Heart right ventricle (tissue), 16 donors: ENCODE results near the gene CFAP73. TPM values are rescaled to one million over a fixed set of nuclear protein-coding genes. Genes with fewer than 3 reads are reported as not detected.

Experiments used
- ATAC-seq, 8 donors: fragments of 200-7000 bp; cut with Tn5 transposase; one replicate each; pipeline ENCODE4 v1.9.1; 2020; ENCODE audit warnings: mild to moderate bottlenecking in 8 of 8, moderate library complexity in 8 of 8, moderate number of reproducible peaks in 1 of 8
- DNase-seq, 2 donors: peaks; one replicate each; pipeline ENCODE4 v3.0.0-alpha.2; 2020
- H3K27ac ChIP-seq, 10 donors: fragments of 200-600 bp; sonication (generic) in 2 of 10; one replicate each; pipeline versions ENCODE4 v1.5.0 to v1.8.0; 2020 to 2022; ENCODE audit warnings: mild to moderate bottlenecking in 3 of 10
- H3K27me3 ChIP-seq, 7 donors: fragments of 200-600 bp; one replicate each; pipeline ENCODE4 v1.8.0; 2021 to 2022; ENCODE audit warnings: mild to moderate bottlenecking in 2 of 7
- H3K36me3 ChIP-seq, 9 donors: fragments of 200-600 bp; sonication (generic) in 1 of 9; one replicate each; pipeline versions ENCODE4 v1.5.0 to v1.8.0; 2020 to 2022; ENCODE audit warnings: mild to moderate bottlenecking in 2 of 9
- H3K4me1 ChIP-seq, 9 donors: fragments of 200-600 bp; sonication (generic) in 1 of 9; one replicate each; pipeline versions ENCODE4 v1.5.0 to v1.8.0; 2020 to 2022; ENCODE audit warnings: mild to moderate bottlenecking in 4 of 9
- H3K4me3 ChIP-seq, 10 donors: fragments of 200-600 bp; sonication (generic) in 2 of 10; one replicate each; pipeline versions ENCODE4 v1.5.0 to v1.8.0; 2020 to 2022; ENCODE audit warnings: mild to moderate bottlenecking in 7 of 10, moderate library complexity in 2 of 10
- H3K9me3 ChIP-seq, 11 donors: fragments of 200-600 bp in 10 of 11; sonication (generic) in 2 of 11; one replicate each; pipeline versions ENCODE4 v1.5.0 to v1.8.0; 2013 to 2022; ENCODE audit warnings: mild to moderate bottlenecking in 2 of 11, control low read depth in 1 of 11, moderate library complexity in 1 of 11
- CTCF ChIP-seq, 9 donors: fragments of 200-600 bp; sonication (generic) in 2 of 9; IDR thresholded peaks; one replicate each; pipeline versions ENCODE4 v1.5.0 to v1.8.0; 2021 to 2022; ENCODE audit warnings: antibody characterized with exemption in 9 of 9, mild to moderate bottlenecking in 5 of 9, moderate library complexity in 1 of 9
- WGBS, 2 donors: extraction: QIAGEN DNeasy Blood & Tissue Kit; methylation state at CpG; one replicate each; pipeline ENCODE4 v1.1.7; 2013; ENCODE audit warnings: inconsistent platforms in 1 of 2; 5-methylcytosine and 5-hydroxymethylcytosine counted together
- intact Hi-C, 10 donors: fragments of 100-400 bp; cut with DNase I; formaldehyde crosslinking; loops; one replicate each; pipeline versions ENCODE4 v1.11.1 to v1.14.2; 2022
- polyA plus RNA-seq, 2 donors: library from polyadenylated mRNA; stranded (reverse); fragments of 200-250 nt; gene quantifications; one replicate each; pipeline ENCODE4 v1.2.3, GENCODE V29; 2013
- total RNA-seq, 10 donors: library from RNA; stranded (reverse); fragmentation: NEBNext Ultra II Directional in 3 of 10; extraction: Animal tissue kit (Norgen Biotek cat#: 25700) in 3 of 10; gene quantifications; one replicate each; pipeline versions ENCODE4 v1.2.1 to v1.2.4, GENCODE V29; 2021 to 2023
- donor health status: Arrhythmogenic right ventricular cardiomyopathy.
- donor health status: ischemic (EF 13 %, LVEDD 7.1; RV severe dilation, severe dysfunction).
- donor health status: healthy with polysubstance abuse.
- donor health status: DM: no; HTN: yes; CAD: no.
- donor health status: DM: no; HTN: no; CAD: no.
- donor health status: ischemic (EF 25% LVEDD 6.9; RV normal size, moderate dysfunction).
- donor health status: ischemic (EF 25% LVEDD 5.7; RV mildly dilated, moderate dysfunction).
- donor health status: healthy.
- donor health status: DM: yes; HTN: yes; CAD: no.
- donor health status: Ischemic cardiomyopathy.
- donor health status: ischemic (EF 35%, LVEDD 5.7; RV mildly dilated, moderate dysfunction).
- donor health status: nonischemic (EF 11% LVEDD 7.7; RV severe dilation, severe dysfunction).
- donor health status: DM: yes; HTN: yes; CAD: no.
- donor health status: PGD.
- donor health status: ischemic (EF 29% LVEDD 5.4; RV normal size, mild dysfunction).
- donor health status: nonischemic (EF 23%, LVEDD 6.1; RV moderate dilation, normal function).

CFAP73 gene
- total and polyA plus RNA-seq, 12 donors = 0.10 TPM; not detected in 11

- Histone ChIP-seq H3K9me3 (no peaks in the 10 kb centered on the region), H3K4me3 (no peak overlapping the region), H3K4me1 (no peaks in the 10 kb centered on the region), H3K36me3 (no peaks in the 10 kb centered on the region), H3K27me3 (peaks cover 0 to 51% (median 36%) of the 10 kb centered on the region in 7 donors), H3K27ac (no peak overlapping the region)
- intact Hi-C loops = no loop called here
- ATAC-seq (no peak), DNase-seq (no peak)
- TF ChIP-seq CTCF (IDR thresholded peaks at IDR 0.05) = no peak
- 56 to 58% methylated on average over 39 of the region's 39 CpGs for WGBS, 2 donors
Observed at GRCh38 chr12:113112043-113112899, 37.3 kb upstream of the CFAP73 start.

DNA sequence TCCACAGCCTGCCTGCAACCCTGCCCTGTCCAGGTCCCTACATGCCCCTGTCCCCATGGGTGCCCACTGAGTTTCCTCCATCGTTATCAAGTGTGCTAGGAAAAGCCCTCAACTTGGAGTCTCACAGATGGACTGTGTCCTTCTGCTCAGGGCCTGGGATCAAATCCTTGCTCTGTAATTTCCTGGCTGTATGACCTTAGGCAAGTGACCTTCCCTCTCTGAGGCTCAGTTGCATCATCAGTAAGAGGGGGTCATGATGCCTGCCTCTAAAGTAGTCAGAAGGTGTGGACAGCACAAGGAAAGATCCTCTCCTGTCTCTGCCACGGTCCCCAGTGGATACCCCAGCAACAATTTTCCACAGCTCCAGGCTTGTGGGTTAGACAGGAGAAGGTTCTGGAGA, 36.1 kb upstream of the CFAP73 start:
- H3K4me3 ChIP-seq = no peak overlapping the region
- no peaks in the 10 kb centered on the region for H3K4me1 ChIP-seq
- no peaks in the 10 kb centered on the region for H3K36me3 ChIP-seq
- no peaks in the 10 kb centered on the region for H3K9me3 ChIP-seq
- H3K27ac ChIP-seq = no peak overlapping the region
- ATAC-seq (no peak), DNase-seq (no peak)
- intact Hi-C loops = no loop called here
- peaks cover 0 to 51% (median 33%) of the 10 kb centered on the region in 7 donors for H3K27me3 ChIP-seq
- WGBS, 2 donors = 75 to 89% methylated on average over 2 of the region's 2 CpGs
- no peak for TF ChIP-seq CTCF (IDR thresholded peaks at IDR 0.05)

GRCh38 chr12:113114447-113115178, 34.9 kb upstream of the CFAP73 start:
- intact Hi-C loops = no loop called here
- Histone ChIP-seq H3K27ac (no peak overlapping the region), H3K36me3 (no peaks in the 10 kb centered on the region), H3K9me3 (no peaks in the 10 kb centered on the region), H3K4me3 (no peak overlapping the region), H3K27me3 (peaks cover 0 to 51% (median 33%) of the 10 kb centered on the region in 7 donors), H3K4me1 (no peaks in the 10 kb centered on the region)
- ATAC-seq (no peak), DNase-seq (no peak)
- 85 to 87% methylated on average over 19 of the region's 19 CpGs for WGBS, 2 donors
- no peak for TF ChIP-seq CTCF (IDR thresholded peaks at IDR 0.05)

DNA sequence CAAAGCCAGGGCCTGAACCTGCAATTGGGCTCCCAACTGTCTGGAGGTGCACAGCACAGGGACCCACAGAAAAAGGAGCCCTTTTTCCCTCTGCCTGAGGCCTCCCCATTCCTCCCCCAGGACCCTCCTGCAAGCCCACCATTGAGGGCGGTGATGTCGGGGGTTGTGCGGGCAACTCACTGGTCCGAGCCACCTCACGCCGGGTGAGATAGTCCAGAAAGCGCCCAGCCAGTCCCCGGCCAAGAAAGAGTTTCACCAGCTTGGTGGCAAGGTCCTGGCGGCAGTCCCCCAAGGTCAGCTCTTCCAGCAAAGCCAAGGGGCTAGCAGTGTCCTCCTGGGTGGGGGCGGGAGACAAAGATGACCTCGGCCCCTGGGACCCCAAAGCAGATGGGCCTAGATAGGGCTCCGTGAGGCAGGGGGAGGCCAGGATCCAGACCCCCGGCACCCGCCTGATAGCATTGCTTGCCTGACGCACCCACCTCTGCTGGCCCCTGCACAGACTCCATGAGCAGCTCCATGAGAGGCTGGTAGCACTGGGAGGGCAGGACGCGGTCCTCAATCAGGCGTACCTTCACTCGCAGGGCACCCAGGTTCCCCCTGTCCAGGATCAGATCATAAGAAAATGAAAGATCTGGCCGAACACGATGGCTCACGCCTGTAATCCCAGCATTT, 33.9 kb upstream of the CFAP73 start:
- H3K4me3 ChIP-seq = no peak overlapping the region
- no peaks in the 10 kb centered on the region for H3K9me3 ChIP-seq
- no peaks in the 10 kb centered on the region for H3K4me1 ChIP-seq
- WGBS, 2 donors = 79 to 82% methylated on average over 22 of the region's 22 CpGs
- intact Hi-C loops = no loop called here
- H3K27me3 ChIP-seq = peaks cover 0 to 57% (median 40%) of the 10 kb centered on the region in 7 donors
- H3K36me3 ChIP-seq = no peaks in the 10 kb centered on the region
- H3K27ac ChIP-seq = no peak overlapping the region
- no peak for TF ChIP-seq CTCF (IDR thresholded peaks at IDR 0.05)
- DNase-seq (no peak), ATAC-seq (no peak)
